Tibial artery (tissue), 4 donors: ENCODE results near the gene APLP2.

Source experiments
- DNase-seq, 2 donors: peaks; one replicate each; pipeline ENCODE4 v3.0.0-alpha.2; 2019
- H3K27ac ChIP-seq, 2 donors: fragments of 200-600 bp; sonication (generic) in 1 of 2; 1 replicate in 1 of 2; 2 replicates in 1 of 2; pipeline ENCODE4 v1.5.1; 2018 to 2019; ENCODE audit warnings: mild to moderate bottlenecking in 1 of 2
- H3K27me3 ChIP-seq, 2 donors: fragments of 200-600 bp; sonication (generic) in 1 of 2; one replicate each; pipeline versions ENCODE4 v1.5.1 to v1.6.0; 2016 to 2019
- H3K36me3 ChIP-seq, 3 donors: fragments of 200-600 bp; sonication (generic) in 2 of 3; one replicate each; pipeline ENCODE4 v1.5.1; 2016 to 2019; ENCODE audit warnings: mild to moderate bottlenecking in 2 of 3
- H3K4me1 ChIP-seq, 4 donors: fragments of 200-600 bp; sonication (generic) in 2 of 4; 1 replicate in 3 of 4; 2 replicates in 1 of 4; pipeline ENCODE4 v1.5.1; 2016 to 2019
- H3K4me3 ChIP-seq, 2 donors: fragments of 200-600 bp; sonication (generic) in 1 of 2; 1 replicate in 1 of 2; 2 replicates in 1 of 2; pipeline ENCODE4 v1.5.1; 2018 to 2019; ENCODE audit warnings: mild to moderate bottlenecking in 2 of 2
- H3K9me3 ChIP-seq, 3 donors: fragments of 200-600 bp; sonication (generic) in 1 of 3; one replicate each; pipeline ENCODE4 v1.5.1; 2016 to 2019
- CTCF ChIP-seq, 2 experiments: fragments of 200-600 bp in 1 of 2; fragments of 450-650 bp in 1 of 2; IDR thresholded peaks; one replicate each; pipeline ENCODE4 v1.5.1; 2017 to 2019; ENCODE audit warnings: antibody characterized with exemption in 2 of 2, mild to moderate bottlenecking in 1 of 2, moderate library complexity in 1 of 2
- intact Hi-C: fragments of 100-400 bp; cut with DNase I; formaldehyde crosslinking; loops from one replicate; pipeline ENCODE4 v1.15.0; 2023; ENCODE audit warnings: low total_unique reads

The APLP2 gene

GRCh38 chr11:130128626-130129025 is 58.9 kb downstream of the APLP2 start:
- intact Hi-C loops = loop anchor here (5.0 kb wide), 1 partner anchor 56 kb away; no protein-coding TSS in a partner anchor
- H3K27me3 ChIP-seq = no peaks in the 10 kb centered on the region
- H3K36me3 ChIP-seq = peaks cover 47 to 69% (median 55%) of the 10 kb centered on the region in 3 donors
- H3K4me1 ChIP-seq = peaks cover 0 to 19% (median 14%) of the 10 kb centered on the region in 4 donors
- no peaks in the 10 kb centered on the region for H3K9me3 ChIP-seq
- H3K27ac ChIP-seq = no peak overlapping the region
- TF ChIP-seq CTCF (IDR thresholded peaks at IDR 0.05) = no peak
- no peak for DNase-seq
- H3K4me3 ChIP-seq = no peak overlapping the region

GRCh38 chr11:130129922-130130321 is 60.2 kb downstream of the APLP2 start:
- H3K9me3 ChIP-seq = no peaks in the 10 kb centered on the region
- H3K4me1 ChIP-seq = peaks cover 0 to 6% (median 1%) of the 10 kb centered on the region in 4 donors
- no peak overlapping the region for H3K27ac ChIP-seq
- intact Hi-C loops = loop anchor here (2.0 to 5.0 kb wide), 2 partner anchors 58 to 205 kb away; no protein-coding TSS in a partner anchor
- no peak for DNase-seq
- no peak overlapping the region for H3K4me3 ChIP-seq
- peaks cover 57 to 77% (median 66%) of the 10 kb centered on the region in 3 donors for H3K36me3 ChIP-seq
- no peaks in the 10 kb centered on the region for H3K27me3 ChIP-seq
- TF ChIP-seq CTCF (IDR thresholded peaks at IDR 0.05) = no peak

DNA sequence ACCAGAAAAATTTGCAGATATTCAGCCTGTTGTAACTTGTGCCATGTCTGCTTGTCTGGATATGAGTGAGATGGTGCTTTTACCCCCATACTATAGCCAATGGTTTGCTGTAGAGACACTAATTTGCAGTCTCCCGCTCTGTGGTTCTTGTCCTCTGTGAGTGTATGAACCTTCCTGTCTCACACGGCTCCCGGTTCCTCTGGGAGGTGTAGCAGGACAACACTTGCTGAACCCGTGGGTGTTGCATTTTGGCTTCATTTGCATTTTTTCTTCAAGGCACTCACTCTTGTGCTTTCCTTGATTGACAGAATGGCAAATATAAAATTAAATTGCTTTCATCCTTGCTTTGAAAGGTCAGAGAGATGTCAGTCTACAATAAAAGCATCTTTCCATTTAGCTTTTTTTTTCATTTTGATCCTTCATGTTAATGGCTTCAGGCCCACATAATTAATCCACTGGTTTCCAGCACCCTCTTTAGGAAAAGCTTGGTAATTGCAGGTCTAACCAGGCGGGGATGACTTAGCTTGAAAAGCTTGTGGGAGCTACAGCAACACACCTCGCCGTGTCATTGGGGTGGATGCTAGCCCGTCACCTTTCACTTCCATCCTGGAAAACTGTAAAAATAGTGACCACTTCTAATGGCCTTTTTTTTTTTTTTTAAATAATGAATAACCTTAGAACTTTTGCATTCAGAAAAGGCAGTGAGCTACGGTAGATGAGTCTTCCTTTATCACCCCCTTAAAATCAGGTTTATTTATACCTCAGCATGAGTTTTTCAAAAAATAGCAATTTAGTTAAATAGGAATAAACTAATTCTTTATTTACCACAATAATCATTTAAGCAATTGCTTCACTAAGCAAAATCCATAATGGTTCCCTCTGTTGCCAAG is 62.5 kb downstream of the APLP2 start:
- DNase-seq = no peak
- H3K27ac ChIP-seq = no peak overlapping the region
- H3K4me1 ChIP-seq = no peaks in the 10 kb centered on the region
- no peak overlapping the region for H3K4me3 ChIP-seq
- H3K27me3 ChIP-seq = no peaks in the 10 kb centered on the region
- TF ChIP-seq CTCF (IDR thresholded peaks at IDR 0.05) = peak; percentile 84
- H3K36me3 ChIP-seq = peaks cover 72 to 92% (median 76%) of the 10 kb centered on the region in 3 donors
- intact Hi-C loops = loop anchor here (2.0 kb wide), 1 partner anchor 207 kb away; no protein-coding TSS in a partner anchor
- H3K9me3 ChIP-seq = no peaks in the 10 kb centered on the region

DNA sequence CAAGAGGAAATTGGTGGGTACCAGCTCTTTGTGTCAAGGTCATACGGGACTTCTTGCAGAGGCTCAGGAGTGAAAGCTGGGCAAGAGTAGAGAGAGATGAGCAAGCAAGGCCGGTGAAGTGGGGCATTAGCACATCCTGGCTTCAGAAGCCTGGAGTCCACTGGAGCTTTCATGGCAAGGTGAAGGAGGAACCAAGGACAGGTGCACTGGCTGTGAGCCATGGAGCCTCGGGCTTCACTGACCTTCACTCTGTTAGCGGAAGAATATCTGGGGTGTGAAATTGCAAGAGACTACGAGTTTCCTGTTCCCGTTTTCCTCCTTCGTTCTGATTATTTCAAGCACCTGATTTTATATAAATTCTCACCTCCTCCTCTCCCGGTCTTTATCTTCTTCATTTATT is 64.0 kb downstream of the APLP2 start:
- DNase-seq = no peak

GRCh38 chr11:130136107-130136506 is 66.4 kb downstream of the APLP2 start:
- intact Hi-C loops = no loop called here
- no peak overlapping the region for H3K27ac ChIP-seq
- H3K36me3 ChIP-seq = peaks cover 49 to 85% (median 60%) of the 10 kb centered on the region in 3 donors
- H3K27me3 ChIP-seq = no peaks in the 10 kb centered on the region
- H3K4me1 ChIP-seq = no peaks in the 10 kb centered on the region
- no peak overlapping the region for H3K4me3 ChIP-seq
- TF ChIP-seq CTCF (IDR thresholded peaks at IDR 0.05) = no peak
- no peak for DNase-seq
- H3K9me3 ChIP-seq = no peaks in the 10 kb centered on the region

More for the DNA sequence above, 64.0 kb downstream of the APLP2 start:
- Histone ChIP-seq H3K27me3 (no peaks in the 10 kb centered on the region), H3K4me3 (no peak overlapping the region), H3K36me3 (peaks cover 57 to 85% (median 68%) of the 10 kb centered on the region in 3 donors), H3K9me3 (no peaks in the 10 kb centered on the region), H3K4me1 (no peaks in the 10 kb centered on the region), H3K27ac (no peak overlapping the region)
- no peak for TF ChIP-seq CTCF (IDR thresholded peaks at IDR 0.05)
- intact Hi-C loops = no loop called here
